ENCODE results near the gene UTS2R. TPM values are rescaled to one million over a fixed set of nuclear protein-coding genes. Genes with fewer than 3 reads are reported as not detected.

Gene UTS2R
- total RNA-seq, 1 experiment from 2014 or later = 0.46 TPM

GRCh38 chr17:82351713-82352488, 19.7 kb upstream of the UTS2R start:
- Mint-ChIP-seq H3K27ac (no peak overlapping the region), H3K9me3 (no peaks in the 10 kb centered on the region), H3K27me3 (ENCODE audit: low read depth) (no peaks in the 10 kb centered on the region; the same call in 1 of the 2 replicates), H3K4me1 (peaks cover 1% of the 10 kb centered on the region; the same call in 1 of the 2 replicates), H3K4me3 (no peak overlapping the region), H3K36me3 (no peaks in the 10 kb centered on the region)
- peak; percentile 95 for ATAC-seq
- TF ChIP-seq MAX (CRISPR knock-in tag; IDR thresholded peaks at IDR 0.05) (peak; percentile 41; the same call in 1 of the 2 replicates), SP1 (CRISPR knock-in tag; conservative IDR thresholded peaks at IDR 0.05) (no peak), ZMAT4 (CRISPR knock-in tag; IDR thresholded peaks at IDR 0.05) (no peak), ZNF423 (CRISPR knock-in tag; IDR thresholded peaks at IDR 0.05) (peak; percentile 30; the same call in 1 of the 2 replicates), GRHL2 (CRISPR knock-in tag; IDR thresholded peaks at IDR 0.05; ENCODE audit: insufficient replicate concordance, severe bottlenecking) (no peak), ATF6 (CRISPR knock-in tag; IDR thresholded peaks at IDR 0.05) (no peak), RELA (CRISPR knock-in tag; IDR thresholded peaks at IDR 0.05; ENCODE audit: borderline replicate concordance) (no peak), ZNF512 (CRISPR knock-in tag; IDR thresholded peaks at IDR 0.05; ENCODE audit: borderline replicate concordance) (no peak), ZNF232 (CRISPR knock-in tag; IDR thresholded peaks at IDR 0.05) (no peak), CTCF (IDR thresholded peaks at IDR 0.05) (peak; percentile 97), TEAD4 (CRISPR knock-in tag; IDR thresholded peaks at IDR 0.05) (no peak), GTF2I (CRISPR knock-in tag; conservative IDR thresholded peaks at IDR 0.05) (no peak), GABPB1 (CRISPR knock-in tag; IDR thresholded peaks at IDR 0.05) (peak; percentile 63; the same call in 1 of the 2 replicates), NFE2L1 (CRISPR knock-in tag; IDR thresholded peaks at IDR 0.05) (no peak), JUN (CRISPR knock-in tag; IDR thresholded peaks at IDR 0.05) (no peak), E2F1 (CRISPR knock-in tag; IDR thresholded peaks at IDR 0.05) (no peak), TEAD1 (CRISPR knock-in tag; IDR thresholded peaks at IDR 0.05) (no peak), TP53 (CRISPR knock-in tag; IDR thresholded peaks at IDR 0.05) (no peak), ZNF121 (CRISPR knock-in tag; IDR thresholded peaks at IDR 0.05) (no peak), E2F4 (CRISPR knock-in tag; IDR thresholded peaks at IDR 0.05; ENCODE audit: borderline replicate concordance, low read depth) (no peak), ZSCAN18 (CRISPR knock-in tag; IDR thresholded peaks at IDR 0.05) (no peak)
- ChIA-PET POLR2A (no interaction called here), CTCF (interaction anchor here (1.0 to 1.8 kb wide), 10 partner anchors 10 to 178 kb away, joined by 3 to 5 read pairs (median 4); no protein-coding TSS in a partner anchor)
- DNase-seq (ENCODE audit: low spot score) = peak; percentile 92

All from WTC11 (cell line).